K562 (cell line): ENCODE results near the gene ZPBP. TPM values are rescaled to one million over a fixed set of nuclear protein-coding genes. Genes with fewer than 3 reads are reported as not detected.

ENCODE experiments used
- ATAC-seq: fragments of 200-7000 bp; cut with Tn5 transposase; 3 replicates; pipeline ENCODE4 v1.9.1; 2020; ENCODE audit warnings: moderate library complexity
- BruUV-seq: library from RNA; stranded (reverse); fragments of 400-500 nt; replicated peaks from 2 replicates; lab custom pipeline; 2021; lab: Mats Ljungman, UMichigan
- CTCF ChIA-PET: fragments of 300-600 bp; formaldehyde crosslinking; extraction: SDS; loops from one replicate; lab custom pipeline; 2021; ENCODE audit warnings: low intra/inter-chr PET ratio; lab: Yijun Ruan, JAX
- POLR2A ChIA-PET: fragments of 300-600, 350-650 bp; sonication (Branson Sonifier 250); formaldehyde crosslinking; extraction: SDS; loops from one replicate; lab custom pipeline; 2021; ENCODE audit warnings: antibody characterized with exemption, inconsistent platforms; lab: Yijun Ruan, JAX
- DNase-seq, 4 experiments: peaks; one replicate each; pipeline versions ENCODE4 v3.0.0 to v3.0.0-alpha.2; 2011 to 2018; ENCODE audit warnings: low spot score in 3 of 4, mixed read lengths in 3 of 4; ENCODE audit errors: extremely low read depth in 1 of 4
- FAIRE-seq: peaks from 2 replicates; lab custom pipeline; 2011; peaks lifted over from hg19 to GRCh38; lab: Jason Lieb, UNC
- H2AFZ ChIP-seq: 2 replicates; pipeline ENCODE4 v1.6.0; 2011; ENCODE audit warnings: low read depth, low read length, control low read depth, inconsistent platforms
- H3K27ac ChIP-seq: fragments of 200-600 bp; 3 replicates; pipeline ENCODE4 v1.8.0; 2011; ENCODE audit warnings: low read depth, mild to moderate bottlenecking, control low read depth, inconsistent platforms, low read length, moderate library complexity, mixed read lengths; ENCODE audit errors: extremely low read depth
- H3K27me3 ChIP-seq, 2 experiments: fragments of 300-600 bp in 1 of 2; 2 replicates in 1 of 2; 3 replicates in 1 of 2; pipeline versions ENCODE4 v1.6.0 to v1.8.0; 2011; ENCODE audit warnings: inconsistent platforms in 2 of 2, low read length in 2 of 2, mild to moderate bottlenecking in 1 of 2, mixed read lengths in 1 of 2, moderate library complexity in 1 of 2; ENCODE audit not compliant: control insufficient read depth in 2 of 2, insufficient read depth in 2 of 2
- H3K36me3 ChIP-seq: fragments of 300-600 bp; 3 replicates; pipeline ENCODE4 v1.8.0; 2011; ENCODE audit warnings: mild to moderate bottlenecking, low read length, inconsistent platforms; ENCODE audit not compliant: control insufficient read depth, insufficient read depth
- H3K4me1 ChIP-seq, 2 experiments: fragments of 200-600 bp in 1 of 2; replicated peaks in 1 of 2; 2 replicates in 1 of 2; 3 replicates in 1 of 2; pipeline versions ENCODE4 v1.5.1 to v1.8.0; 2011; ENCODE audit warnings: inconsistent platforms in 2 of 2, low read length in 2 of 2, mild to moderate bottlenecking in 1 of 2, mixed read lengths in 1 of 2, moderate library complexity in 1 of 2; ENCODE audit not compliant: control insufficient read depth in 2 of 2, insufficient read depth in 2 of 2
- H3K4me2 ChIP-seq: 2 replicates; pipeline ENCODE4 v1.6.1; 2011; ENCODE audit warnings: low read length, control low read depth, inconsistent platforms, mixed read lengths; ENCODE audit not compliant: insufficient read depth
- H3K4me3 ChIP-seq: fragments of 200-600 bp; sonication (generic), shearing (Covaris generic); 2 replicates; pipeline ENCODE4 v1.5.1; 2016; ENCODE audit warnings: control low read depth, inconsistent platforms
- H3K79me2 ChIP-seq: fragments of 200-600 bp; 3 replicates; pipeline ENCODE4 v1.8.0; 2011; ENCODE audit warnings: low read length, inconsistent platforms; ENCODE audit not compliant: control insufficient read depth, insufficient read depth
- H3K9ac ChIP-seq, 2 experiments: 2 replicates each; pipeline versions ENCODE4 v1.6.0 to v1.6.1; 2011; ENCODE audit warnings: low read depth in 2 of 2, low read length in 2 of 2, control low read depth in 1 of 2, inconsistent platforms in 1 of 2, mild to moderate bottlenecking in 1 of 2, mixed read lengths in 1 of 2; ENCODE audit not compliant: insufficient read depth in 1 of 2
- H3K9me1 ChIP-seq: one replicate; pipeline ENCODE4 v1.6.0; 2011; ENCODE audit warnings: inconsistent platforms, mild to moderate bottlenecking, low read length, moderate library complexity; ENCODE audit not compliant: control insufficient read depth, insufficient read depth
- H3K9me3 ChIP-seq: replicated peaks from 2 replicates; pipeline ENCODE4 v1.5.1; 2011; ENCODE audit warnings: low read depth, low read length, inconsistent platforms; ENCODE audit not compliant: control insufficient read depth, insufficient read depth
- H4K20me1 ChIP-seq: replicated peaks from 2 replicates; pipeline ENCODE4 v1.6.1; 2011; ENCODE audit warnings: low read length, inconsistent platforms, mixed read lengths; ENCODE audit not compliant: control insufficient read depth, insufficient read depth
- EHMT2 ChIP-seq: fragments of 450-650 bp; IDR thresholded peaks from 2 replicates; pipeline ENCODE4 v1.6.1; 2018; ENCODE audit warnings: antibody characterized with exemption
- ELF1 ChIP-seq: fragments of 200-800 bp; sonication (Bioruptor generic); IDR thresholded peaks from 2 replicates; pipeline ENCODE4 v1.6.1; 2016; ENCODE audit warnings: missing genetic modification characterization, missing compliant biosample characterization
- GATAD2A ChIP-seq: fragments of 450-650 bp; IDR thresholded peaks from 2 replicates; pipeline ENCODE4 v1.6.1; 2017
- HIVEP1 ChIP-seq: fragments of 250-450 bp; sonication (Bioruptor Pico); IDR thresholded peaks from 2 replicates; pipeline ENCODE4 v1.4.0; 2020; ENCODE audit warnings: mild to moderate bottlenecking
- JUN ChIP-seq, 2 experiments: sonication (generic) in 1 of 2; formaldehyde crosslinking in 1 of 2; IDR thresholded peaks; 2 replicates each; pipeline versions ENCODE4 v1.6.1 to v1.8.0; 2012 to 2022; ENCODE audit warnings: borderline replicate concordance in 2 of 2, mild to moderate bottlenecking in 2 of 2, improper control_type of control experiment in 1 of 2, low read depth in 1 of 2, low read length in 1 of 2, missing genetic modification reagents in 1 of 2
- MCM3 ChIP-seq: fragments of 450-650 bp; IDR thresholded peaks from 2 replicates; pipeline ENCODE4 v1.6.1; 2016
- MXI1 ChIP-seq: IDR thresholded peaks from 2 replicates; pipeline ENCODE4 v1.6.1; 2011; ENCODE audit warnings: low read depth, mild to moderate bottlenecking, improper control_type of control experiment, low read length
- NR1H2 ChIP-seq: sonication (generic); formaldehyde crosslinking; IDR thresholded peaks from 2 replicates; pipeline ENCODE4 v1.4.0; 2020; ENCODE audit warnings: mild to moderate bottlenecking, missing genetic modification reagents
- ZFP36 ChIP-seq: fragments of 150-350 bp; IDR thresholded peaks from 2 replicates; pipeline ENCODE4 v1.6.1; 2018; ENCODE audit warnings: low read length, low read depth; ENCODE audit not compliant: partially characterized antibody
- ZNF217 ChIP-seq: sonication (generic); formaldehyde crosslinking; IDR thresholded peaks from 2 replicates; pipeline ENCODE4 v1.8.0; 2022; ENCODE audit warnings: mild to moderate bottlenecking, missing genetic modification reagents
- WGBS: fragments of 100-300 bp; shearing (Covaris generic); methylation state at CpG from one replicate; pipeline ENCODE4 v1.1.6; 2016; ENCODE audit warnings: low coverage, mixed read lengths; ENCODE audit not compliant: insufficient coverage; ENCODE audit errors: missing lambda C conversion rate; 5-methylcytosine and 5-hydroxymethylcytosine counted together
- in situ Hi-C: fragments of 300-500 bp; cut with MboI; formaldehyde crosslinking; loops from 4 replicates; pipeline ENCODE4 v1.15.0; 2018; ENCODE audit warnings: inconsistent platforms, mixed read lengths
- intact Hi-C: fragments of 100-400 bp; cut with micrococcal nuclease; formaldehyde crosslinking; loops from 2 replicates; pipeline ENCODE4 v1.14.2; 2022
- polyA plus RNA-seq, 8 experiments: library from polyadenylated mRNA; depleted of rRNA in 4 of 8; stranded (reverse) in 5 of 8; unstranded in 3 of 8; fragments of >200 nt; fragmentation: Nextera tagmentation in 2 of 8; fragmentation: Illumina TruSeq in 1 of 8; extraction: Ambion mirVana in 2 of 8; extraction: Trizol in 1 of 8; gene quantifications; 2 replicates each; pipeline versions ENCODE4 v1.2.1 to v1.2.3, GENCODE V29; 2011 to 2014; ENCODE audit warnings: inconsistent platforms in 1 of 8, missing spikeins in 1 of 8
- total RNA-seq, 7 experiments: library from RNA; depleted of rRNA in 6 of 7; stranded (reverse); fragments of >200 nt in 6 of 7; fragmentation: Illumina TruSeq in 2 of 7; extraction: Trizol in 2 of 7; gene quantifications; 2 replicates each; pipeline versions ENCODE4 v1.2.1 to v1.2.3, GENCODE V29; 2011 to 2021; ENCODE audit warnings: low replicate concordance in 1 of 7
- TF ChIP-seq, protein P1 (sequence below): fragments of 450-650 bp; IDR thresholded peaks from 2 replicates; pipeline ENCODE4 v1.6.1; 2016; ENCODE audit warnings: antibody characterized with exemption
- TF ChIP-seq, protein P2 (sequence below): fragments of 450-650 bp; IDR thresholded peaks from 2 replicates; pipeline ENCODE4 v1.6.1; 2016; ENCODE audit warnings: mild to moderate bottlenecking

ZPBP gene
- total and polyA plus RNA-seq, 9 of the 15 experiments (the other 6 are each of a cell fraction or from before 2014, with no cell fraction given) = not detected

DNA sequence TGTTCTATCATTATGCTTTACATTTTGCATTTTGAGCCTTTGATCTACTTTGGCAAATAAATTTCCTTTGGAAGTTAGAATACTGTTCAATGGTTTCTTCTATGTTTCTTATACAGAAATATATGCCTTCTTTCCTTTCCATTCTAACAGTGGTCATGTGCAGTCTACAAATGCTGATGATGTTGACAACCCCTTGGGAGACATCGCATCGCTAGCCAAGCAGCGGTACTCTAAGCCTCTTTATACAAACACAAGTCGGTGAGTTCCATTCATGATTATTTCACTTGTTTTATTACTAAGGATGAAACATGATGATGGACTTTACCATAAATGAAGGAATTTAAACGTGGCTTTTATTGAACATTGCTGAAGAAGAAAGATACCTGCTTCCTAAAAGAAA is 48.1 kb upstream of the ZPBP start:
- in situ Hi-C loops = loop anchor here (25.0 kb wide), 1 partner anchor 1221 kb away; no protein-coding TSS in a partner anchor
- no peak overlapping the region for H3K4me2 ChIP-seq
- H3K27ac ChIP-seq = no peak overlapping the region
- no peak overlapping the region for H3K9ac ChIP-seq
- no peak overlapping the region for H3K4me3 ChIP-seq
- no peaks in the 10 kb centered on the region for H4K20me1 ChIP-seq
- 10% methylated on average over 5 of the region's 5 CpGs for WGBS
- no peak for ATAC-seq
- POLR2A ChIA-PET = no interaction called here
- H2AFZ ChIP-seq = no peak overlapping the region
- DNase-seq = no peak
- no TSS peak for BruUV-seq
- intact Hi-C loops = loop anchor here (5.0 kb wide), 1 partner anchor 226 kb away; no protein-coding TSS in a partner anchor
- H3K36me3 ChIP-seq = no peaks in the 10 kb centered on the region
- CTCF ChIA-PET = no interaction called here
- no peak for FAIRE-seq
- no peaks in the 10 kb centered on the region for H3K9me3 ChIP-seq
- H3K27me3 ChIP-seq = peaks cover 3 to 5% of the 10 kb centered on the region in 2 experiments; a peak in 2 of 5 replicates
- no peaks in the 10 kb centered on the region for H3K79me2 ChIP-seq
- no peaks in the 10 kb centered on the region for H3K9me1 ChIP-seq
- no peaks in the 10 kb centered on the region for H3K4me1 ChIP-seq
- TF ChIP-seq ZNF217 (CRISPR knock-in tag) (no peak), GATAD2A (no peak), MXI1 (no peak), NR1H2 (no peak), ELF1 (no peak), MCM3 (no peak), ZFP36 (no peak), JUN (IDR thresholded peaks at IDR 0.05; ENCODE audit: borderline replicate concordance, low read depth, low read length) (no peak), JUN (CRISPR knock-in tag; IDR thresholded peaks at IDR 0.05; ENCODE audit: borderline replicate concordance) (no peak), HIVEP1 (CRISPR knock-in tag) (no peak), EHMT2 (no peak)
- TF ChIP-seq, protein P1, sequence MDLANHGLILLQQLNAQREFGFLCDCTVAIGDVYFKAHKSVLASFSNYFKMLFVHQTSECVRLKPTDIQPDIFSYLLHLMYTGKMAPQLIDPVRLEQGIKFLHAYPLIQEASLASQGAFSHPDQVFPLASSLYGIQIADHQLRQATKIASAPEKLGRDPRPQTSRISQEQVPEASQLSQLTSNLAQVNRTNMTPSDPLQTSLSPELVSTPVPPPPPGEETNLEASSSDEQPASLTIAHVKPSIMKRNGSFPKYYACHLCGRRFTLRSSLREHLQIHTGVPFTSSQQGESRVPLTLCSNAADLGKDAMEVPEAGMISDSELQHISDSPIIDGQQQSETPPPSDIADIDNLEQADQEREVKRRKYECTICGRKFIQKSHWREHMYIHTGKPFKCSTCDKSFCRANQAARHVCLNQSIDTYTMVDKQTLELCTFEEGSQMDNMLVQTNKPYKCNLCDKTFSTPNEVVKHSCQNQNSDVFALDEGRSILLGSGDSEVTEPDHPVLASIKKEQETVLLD = no peak
- TF ChIP-seq, protein P2, sequence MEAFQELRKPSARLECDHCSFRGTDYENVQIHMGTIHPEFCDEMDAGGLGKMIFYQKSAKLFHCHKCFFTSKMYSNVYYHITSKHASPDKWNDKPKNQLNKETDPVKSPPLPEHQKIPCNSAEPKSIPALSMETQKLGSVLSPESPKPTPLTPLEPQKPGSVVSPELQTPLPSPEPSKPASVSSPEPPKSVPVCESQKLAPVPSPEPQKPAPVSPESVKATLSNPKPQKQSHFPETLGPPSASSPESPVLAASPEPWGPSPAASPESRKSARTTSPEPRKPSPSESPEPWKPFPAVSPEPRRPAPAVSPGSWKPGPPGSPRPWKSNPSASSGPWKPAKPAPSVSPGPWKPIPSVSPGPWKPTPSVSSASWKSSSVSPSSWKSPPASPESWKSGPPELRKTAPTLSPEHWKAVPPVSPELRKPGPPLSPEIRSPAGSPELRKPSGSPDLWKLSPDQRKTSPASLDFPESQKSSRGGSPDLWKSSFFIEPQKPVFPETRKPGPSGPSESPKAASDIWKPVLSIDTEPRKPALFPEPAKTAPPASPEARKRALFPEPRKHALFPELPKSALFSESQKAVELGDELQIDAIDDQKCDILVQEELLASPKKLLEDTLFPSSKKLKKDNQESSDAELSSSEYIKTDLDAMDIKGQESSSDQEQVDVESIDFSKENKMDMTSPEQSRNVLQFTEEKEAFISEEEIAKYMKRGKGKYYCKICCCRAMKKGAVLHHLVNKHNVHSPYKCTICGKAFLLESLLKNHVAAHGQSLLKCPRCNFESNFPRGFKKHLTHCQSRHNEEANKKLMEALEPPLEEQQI = no peak
